GM11168 (cell line): ENCODE results near the gene OR9A2.
"Not testable (repeated sequence)": the region's sequence is repeated elsewhere in the genome, so short reads cannot be mapped to it uniquely, and the experiment has no call there.

Source experiments
- in situ Hi-C: fragments of 300-500 bp; cut with MboI; formaldehyde crosslinking; loops from one replicate; pipeline ENCODE4 v1.12.0; 2022; ENCODE audit warnings: low sequenced_read_pairs; ENCODE audit not compliant: unreplicated experiment

Gene OR9A2

DNA sequence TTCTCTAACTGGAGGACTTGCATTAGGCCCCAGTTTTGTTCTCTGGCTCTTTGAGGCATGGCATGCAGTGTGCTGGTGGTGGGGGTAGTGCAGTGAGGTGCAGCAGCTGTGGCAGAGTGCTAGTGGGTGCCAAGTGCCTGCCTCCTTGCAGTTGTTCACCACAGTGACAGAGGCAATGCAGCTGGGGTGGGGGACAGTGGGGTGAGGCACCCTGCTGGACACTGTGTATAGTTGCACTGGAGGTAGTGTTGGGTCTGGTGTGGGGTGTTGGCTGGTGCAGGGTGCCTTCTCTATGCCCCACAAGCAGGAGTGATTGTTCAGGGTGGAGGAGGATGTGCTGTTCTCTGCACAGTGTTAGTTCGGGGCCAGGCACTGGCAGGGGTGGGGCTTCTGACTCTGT lies 43.1 kb downstream of the OR9A2 start:
- in situ Hi-C loops = no loop called here

DNA sequence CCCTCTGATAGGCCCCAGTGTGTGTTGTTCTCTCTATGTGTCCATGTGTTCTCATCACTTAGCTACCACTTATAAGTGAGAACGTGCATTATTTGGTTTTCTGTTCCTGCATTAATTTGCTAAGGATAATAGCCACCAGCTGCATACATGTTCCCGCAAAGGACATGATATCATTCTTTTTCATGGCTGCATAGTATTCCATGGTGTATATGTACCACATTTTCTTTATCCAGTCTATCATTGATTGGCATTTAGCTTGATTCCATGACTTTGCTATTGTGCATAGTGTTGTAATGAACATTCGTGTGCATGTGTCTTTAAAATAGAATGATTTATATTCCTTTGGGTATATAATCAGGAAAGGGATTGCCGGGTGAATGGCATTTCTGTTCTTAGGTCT lies 48.5 kb downstream of the OR9A2 start:
- in situ Hi-C loops = not testable (repeated sequence)
